Trophoblast cell (in vitro differentiated cells and primary cell): ENCODE measurements around the gene CPT1A.

Experiments used
- DNase-seq, 2 donors: peaks; one replicate each; pipeline ENCODE4 v3.0.0-alpha.2; 2016
- H2AFZ ChIP-seq: 2 replicates; pipeline ENCODE4 v1.6.1; 2013; ENCODE audit warnings: low read length, moderate library complexity, mild to moderate bottlenecking; ENCODE audit not compliant: insufficient read depth, poor library complexity
- H2AK5ac ChIP-seq: 2 replicates; pipeline ENCODE4 v1.6.1; 2013; ENCODE audit warnings: mild to moderate bottlenecking, low read length
- H2BK120ac ChIP-seq: 2 replicates; pipeline ENCODE4 v1.6.1; 2013; ENCODE audit warnings: low read length, mild to moderate bottlenecking, moderate library complexity; ENCODE audit not compliant: insufficient read depth, poor library complexity
- H2BK12ac ChIP-seq: 2 replicates; pipeline ENCODE4 v1.6.1; 2013; ENCODE audit warnings: mild to moderate bottlenecking, low read length, moderate library complexity
- H2BK5ac ChIP-seq: 2 replicates; pipeline ENCODE4 v1.6.1; 2013; ENCODE audit warnings: low read length, low read depth, moderate library complexity, mild to moderate bottlenecking; ENCODE audit not compliant: poor library complexity
- H3K14ac ChIP-seq: 2 replicates; pipeline ENCODE4 v1.6.1; 2013; ENCODE audit warnings: mild to moderate bottlenecking, low read length
- H3K18ac ChIP-seq: 2 replicates; pipeline ENCODE4 v1.6.1; 2013; ENCODE audit warnings: mild to moderate bottlenecking, low read length
- H3K23ac ChIP-seq: 2 replicates; pipeline ENCODE4 v1.6.1; 2013; ENCODE audit warnings: low read length
- H3K27ac ChIP-seq: 2 replicates; pipeline ENCODE4 v1.5.1; 2013; ENCODE audit warnings: low read depth, mild to moderate bottlenecking, inconsistent platforms, low read length, moderate library complexity
- H3K27me3 ChIP-seq: 2 replicates; pipeline ENCODE4 v1.6.1; 2013; ENCODE audit warnings: inconsistent platforms, mild to moderate bottlenecking, low read length, moderate library complexity; ENCODE audit not compliant: insufficient read depth
- H3K36me3 ChIP-seq, 2 experiments: 1 replicate in 1 of 2; 2 replicates in 1 of 2; pipeline ENCODE4 v1.6.1; 2013; ENCODE audit warnings: low read length in 2 of 2, mild to moderate bottlenecking in 2 of 2, moderate library complexity in 1 of 2; ENCODE audit not compliant: insufficient read depth in 2 of 2, control insufficient read depth in 1 of 2
- H3K4ac ChIP-seq: 2 replicates; pipeline ENCODE4 v1.6.1; 2013; ENCODE audit warnings: low read depth, mild to moderate bottlenecking, low read length, moderate library complexity
- H3K4me1 ChIP-seq, 2 experiments: 1 replicate in 1 of 2; 2 replicates in 1 of 2; pipeline ENCODE4 v1.6.1; 2013; ENCODE audit warnings: low read length in 2 of 2, mild to moderate bottlenecking in 2 of 2, moderate library complexity in 1 of 2; ENCODE audit not compliant: insufficient read depth in 2 of 2, control insufficient read depth in 1 of 2
- H3K4me2 ChIP-seq: 2 replicates; pipeline ENCODE4 v1.6.1; 2013; ENCODE audit warnings: inconsistent platforms, mild to moderate bottlenecking, low read length, moderate library complexity
- H3K4me3 ChIP-seq: 2 replicates; pipeline ENCODE4 v1.5.1; 2013; ENCODE audit warnings: mild to moderate bottlenecking, low read depth, low read length, inconsistent platforms
- H3K79me1 ChIP-seq: one replicate; pipeline ENCODE4 v1.6.1; 2013; ENCODE audit warnings: low read length
- H3K79me2 ChIP-seq: 2 replicates; pipeline ENCODE4 v1.6.1; 2013; ENCODE audit warnings: low read length, mild to moderate bottlenecking; ENCODE audit not compliant: control insufficient read depth, insufficient read depth, poor library complexity
- H3K9ac ChIP-seq: 2 replicates; pipeline ENCODE4 v1.6.1; 2013; ENCODE audit warnings: mild to moderate bottlenecking, low read length
- H3K9me3 ChIP-seq: 2 replicates; pipeline ENCODE4 v1.6.1; 2013; ENCODE audit warnings: low read depth, mild to moderate bottlenecking, control low read depth, inconsistent platforms, low read length; ENCODE audit not compliant: insufficient read depth
- H4K12ac ChIP-seq: 2 replicates; pipeline ENCODE4 v1.6.1; 2013; ENCODE audit warnings: low read depth, mild to moderate bottlenecking, low read length, moderate library complexity
- H4K8ac ChIP-seq: 2 replicates; pipeline ENCODE4 v1.6.1; 2013; ENCODE audit warnings: low read depth, mild to moderate bottlenecking, low read length, moderate library complexity
- H4K91ac ChIP-seq: one replicate; pipeline ENCODE4 v1.6.1; 2013; ENCODE audit warnings: low read depth, mild to moderate bottlenecking, low read length, moderate library complexity
- WGBS: extraction: QIAGEN DNeasy Blood & Tissue Kit; methylation state at CpG from one replicate; pipeline ENCODE4 v1.1.7; 2013; ENCODE audit warnings: missing lambda C conversion rate; ENCODE audit not compliant: insufficient read length, insufficient coverage; ENCODE audit errors: extremely low coverage; 5-methylcytosine and 5-hydroxymethylcytosine counted together

The CPT1A gene

GRCh38 chr11:68704887-68705286 is 136.8 kb downstream of the CPT1A start:
- no peak overlapping the region for H3K9ac ChIP-seq

More at GRCh38 chr11:68704887-68705286, 136.8 kb downstream of the CPT1A start:
- Histone ChIP-seq H2AK5ac (no peak overlapping the region), H3K27me3 (no peaks in the 10 kb centered on the region), H4K12ac (no peak overlapping the region), H3K36me3 (no peaks in the 10 kb centered on the region), H3K79me2 (no peaks in the 10 kb centered on the region), H3K4ac (no peak overlapping the region), H2BK120ac (no peak overlapping the region), H3K4me2 (no peak overlapping the region), H4K91ac (no peak overlapping the region), H2BK12ac (no peak overlapping the region), H3K14ac (no peak overlapping the region), H4K8ac (no peak overlapping the region), H2BK5ac (no peak overlapping the region), H3K4me3 (no peak overlapping the region), H2AFZ (no peak overlapping the region), H3K27ac (no peak overlapping the region), H3K4me1 (no peaks in the 10 kb centered on the region), H3K18ac (no peak overlapping the region), H3K79me1 (no peaks in the 10 kb centered on the region), H3K9me3 (peaks cover 1% of the 10 kb centered on the region), H3K23ac (no peak overlapping the region)
- DNase-seq = no peak
- WGBS = no CpG with 5 or more reads among the region's 16 CpGs
